GM04504 (cell line): ENCODE measurements around the gene FLRT1.
A peak's percentile ranks its signal among the peaks of the same experiment; 100 is the strongest.

ENCODE experiments used
- DNase-seq: peaks from one replicate; pipeline ENCODE4 v3.0.0-alpha.2; 2012; ENCODE audit warnings: low read depth

The FLRT1 gene

DNA sequence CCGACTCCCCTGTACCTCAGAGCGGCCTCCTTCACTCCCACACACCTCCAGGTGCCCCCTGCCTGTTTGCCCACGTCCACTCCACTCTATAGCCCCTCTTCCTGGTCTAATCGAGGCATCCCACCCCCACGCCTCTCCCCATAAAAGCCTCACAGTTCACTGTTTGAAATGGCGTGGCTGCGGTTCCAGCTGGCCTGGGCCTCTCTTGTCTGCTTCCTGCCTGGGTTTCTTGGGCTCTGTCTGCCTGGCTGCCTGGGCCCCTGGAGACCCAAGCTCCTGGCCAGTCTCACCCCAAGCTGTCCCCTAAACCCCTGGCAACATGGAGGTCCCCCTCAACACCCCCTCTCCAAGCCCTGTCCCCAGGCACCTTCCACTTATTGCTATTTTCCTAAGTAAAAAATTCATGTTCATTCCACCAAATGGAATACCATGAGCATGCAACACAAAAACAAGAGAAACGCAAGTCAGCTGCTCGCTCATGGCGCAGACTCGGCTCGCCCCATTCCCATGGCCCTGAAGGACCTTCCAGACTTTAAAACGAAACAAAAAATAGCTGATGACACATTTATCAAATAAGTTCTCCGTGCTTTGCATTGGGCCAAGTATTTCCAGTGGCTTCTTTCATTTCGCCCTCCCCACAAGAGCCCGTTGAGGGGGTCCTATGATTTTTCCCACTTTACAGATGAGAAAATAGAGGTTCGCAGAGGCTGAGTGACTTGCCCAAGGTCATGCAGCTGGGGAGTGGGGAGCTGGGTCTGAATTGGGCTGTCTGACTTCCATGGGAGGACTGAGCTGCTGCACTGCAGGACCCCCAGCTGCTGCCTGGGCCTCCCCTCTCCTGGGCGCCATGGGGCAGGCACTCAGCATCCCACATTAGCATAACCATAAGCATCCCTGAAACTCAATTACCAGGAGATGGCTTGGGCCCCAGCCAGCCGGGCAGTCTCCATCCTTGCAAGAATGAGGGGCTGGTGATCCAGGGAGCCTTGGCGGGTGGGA lies 11.7 kb upstream of the FLRT1 start:
- DNase-seq, result no peak

DNA sequence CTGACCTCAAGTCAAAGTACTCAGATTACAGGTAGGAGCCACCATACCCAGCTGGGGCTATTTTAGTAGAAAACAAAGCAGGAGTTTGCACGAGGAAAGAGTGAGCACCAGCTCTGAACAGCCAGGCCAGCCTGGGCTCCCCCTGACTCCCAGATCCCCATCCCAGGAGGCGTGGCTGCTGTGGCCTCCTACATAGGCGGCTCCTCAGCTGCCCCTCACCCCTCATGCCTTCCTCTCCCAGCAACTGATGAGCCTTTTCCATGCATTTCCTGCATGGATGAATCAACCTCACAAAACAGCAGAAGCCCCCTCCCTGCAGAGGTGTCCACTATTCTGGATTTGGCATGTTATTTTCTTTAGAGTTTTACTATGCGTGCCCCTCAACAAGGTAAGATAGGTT lies 10.5 kb upstream of the FLRT1 start:
- DNase-seq, result no peak

DNA sequence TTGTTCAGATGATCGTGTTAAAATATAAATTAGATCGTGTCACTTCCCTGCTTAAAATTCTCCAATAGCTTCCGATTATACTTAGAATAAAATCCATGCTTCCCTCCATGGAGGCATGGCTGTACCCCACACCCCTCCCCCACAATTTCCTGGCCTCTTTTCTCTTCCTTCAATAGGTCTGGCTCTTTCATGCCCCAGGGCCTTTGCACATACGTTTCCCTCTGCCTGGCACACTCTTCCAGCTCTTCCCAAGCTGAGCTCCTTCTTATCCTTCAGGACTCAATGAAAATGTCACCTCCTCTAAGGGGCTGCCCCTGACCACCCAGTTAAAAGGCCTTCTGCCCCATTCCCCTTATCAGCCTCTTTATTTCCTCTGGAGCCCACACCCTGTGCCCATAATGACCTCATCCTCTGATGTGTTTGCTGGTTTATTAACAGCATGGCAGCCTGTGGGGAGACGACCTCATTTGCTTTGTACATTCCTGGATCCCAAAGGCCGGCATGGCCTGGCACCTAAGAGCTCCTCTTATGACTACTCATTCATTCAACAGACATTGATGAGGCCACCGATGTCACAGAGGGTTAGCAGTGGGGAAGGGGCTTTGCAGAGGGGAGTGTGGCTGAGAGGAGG lies 9.0 kb upstream of the FLRT1 start:
- no peak for DNase-seq

DNA sequence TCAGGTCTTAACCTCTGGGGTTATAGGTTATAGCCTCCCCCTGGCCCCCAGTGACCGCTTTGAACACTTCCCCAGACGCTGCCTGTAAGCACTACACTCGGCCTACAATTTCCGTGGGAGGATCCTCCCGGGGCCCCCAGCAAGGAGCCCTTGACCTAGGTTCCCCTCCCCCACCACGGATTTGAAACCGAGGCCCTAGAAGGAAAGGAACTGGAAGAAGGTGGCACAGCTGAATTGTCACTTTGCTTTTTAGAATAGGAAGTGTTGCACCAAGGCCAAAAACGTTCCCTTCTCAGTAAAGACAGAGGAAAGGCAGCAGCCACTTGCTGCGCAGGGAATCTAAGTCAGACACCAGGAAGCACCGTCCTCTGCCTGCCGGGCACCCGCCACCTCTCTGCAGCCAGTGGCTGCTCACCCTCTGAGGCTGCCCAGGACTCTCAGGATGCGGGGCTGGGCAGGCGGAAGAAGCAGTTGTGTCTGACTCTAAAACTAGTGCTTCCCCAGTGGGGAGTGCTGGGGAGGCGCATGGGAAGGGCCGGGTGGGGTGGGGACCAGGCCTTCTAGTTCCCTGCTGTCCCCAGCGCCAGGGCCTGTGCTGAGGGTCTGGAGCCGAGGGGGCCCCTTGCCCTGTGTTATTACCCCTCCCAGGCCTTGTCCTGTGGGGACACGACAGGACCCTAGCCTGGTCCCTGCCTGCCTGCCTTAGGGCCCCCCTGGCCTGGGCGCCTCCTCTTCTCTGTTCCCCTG lies 7.9 kb upstream of the FLRT1 start:
- no peak for DNase-seq

DNA sequence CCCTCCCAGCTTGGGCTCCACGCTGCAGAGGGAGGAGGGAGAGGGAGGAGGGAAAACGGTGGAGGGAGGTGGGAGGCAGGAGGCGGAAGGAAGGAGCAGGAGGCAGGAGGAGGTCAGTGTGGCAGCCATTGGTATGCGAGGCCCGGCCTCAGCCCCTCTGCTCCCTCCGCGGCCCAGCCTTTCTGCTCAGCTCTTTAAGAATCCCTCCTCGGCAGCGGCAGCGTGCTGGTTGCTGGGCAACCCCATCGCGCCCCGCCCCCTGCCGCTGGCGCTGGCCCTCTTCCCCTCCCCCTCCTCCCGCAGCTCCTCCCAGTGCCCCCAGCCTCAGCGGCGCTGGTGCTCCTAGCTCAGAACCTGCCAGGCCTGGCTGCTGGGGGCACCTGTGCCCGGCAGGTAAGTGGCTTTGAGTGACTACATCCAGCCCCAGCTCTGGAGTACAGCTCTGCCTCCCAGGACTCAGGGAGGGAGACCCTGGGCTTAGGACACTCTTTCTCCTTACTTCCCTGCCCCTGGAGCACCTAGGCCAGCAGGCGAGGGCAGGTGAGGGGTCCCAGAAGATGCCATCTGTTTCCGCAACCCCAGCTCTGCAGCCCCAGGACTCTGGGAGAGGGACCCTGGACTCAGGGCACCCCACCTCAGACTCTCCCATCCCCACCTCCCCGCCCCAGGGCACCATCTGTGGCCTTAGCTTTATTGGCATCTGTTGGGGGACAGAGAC lies 7.2 kb upstream of the FLRT1 start:
- no peak for DNase-seq

DNA sequence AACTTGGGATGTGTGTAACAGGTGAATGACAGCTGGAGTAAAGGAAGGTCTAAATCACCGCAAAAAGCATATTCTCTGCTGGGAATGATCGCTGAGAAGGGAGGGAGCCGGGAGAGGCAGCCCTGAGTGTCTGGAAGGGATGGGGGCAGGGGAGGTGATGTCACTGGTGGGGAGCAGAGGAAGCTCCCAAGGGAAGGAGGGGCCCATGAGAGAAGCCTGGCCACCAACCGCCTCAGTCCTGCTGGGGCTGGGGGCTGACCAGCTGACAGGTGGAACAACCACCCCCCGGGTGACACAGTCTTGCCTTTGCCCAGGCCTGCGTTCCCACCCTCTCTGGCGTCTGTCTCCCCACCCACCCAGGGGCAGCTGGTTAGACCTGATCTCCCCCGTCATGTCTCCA lies 6.0 kb upstream of the FLRT1 start:
- no peak for DNase-seq

DNA sequence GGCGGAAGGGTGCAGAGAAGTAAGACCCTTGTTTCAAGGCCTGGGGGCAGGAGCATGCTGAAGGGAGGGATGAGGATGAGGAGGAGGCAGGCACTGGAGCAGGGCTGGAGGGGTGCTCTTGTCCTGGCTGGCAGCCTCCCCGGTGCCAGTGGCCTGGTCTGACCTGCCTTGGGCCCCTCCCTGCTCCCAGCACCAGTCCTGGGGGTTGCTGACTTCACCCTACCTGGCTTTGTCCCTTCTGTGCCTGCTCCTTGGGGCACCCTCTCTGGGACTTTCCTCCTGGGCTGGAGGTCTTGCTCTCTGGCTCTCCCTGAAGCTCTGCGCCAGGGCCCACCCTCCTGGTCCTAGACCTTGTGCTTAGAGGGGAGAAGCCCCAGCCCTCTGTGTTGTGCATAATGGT lies 4.7 kb upstream of the FLRT1 start:
- no peak for DNase-seq

DNA sequence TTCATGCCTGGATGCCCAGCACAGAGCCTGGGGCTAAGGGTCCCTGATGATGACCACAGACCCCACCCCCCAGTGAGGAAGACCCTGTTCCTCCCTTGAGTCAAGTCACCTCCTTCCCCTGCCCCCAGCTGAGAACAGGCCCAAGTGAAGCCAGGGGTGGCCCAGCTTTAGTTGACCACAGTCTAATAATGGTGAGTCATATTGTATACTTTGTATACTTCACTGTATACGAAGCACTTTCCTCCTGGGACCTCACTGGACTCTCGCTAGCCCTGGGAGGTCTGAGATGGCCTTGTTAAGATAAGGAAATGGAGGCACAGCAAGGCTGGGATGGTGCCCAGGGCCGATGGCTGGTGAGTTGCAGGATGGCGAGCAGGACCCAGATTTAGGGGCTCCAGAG lies 3.7 kb upstream of the FLRT1 start:
- no peak for DNase-seq

DNA sequence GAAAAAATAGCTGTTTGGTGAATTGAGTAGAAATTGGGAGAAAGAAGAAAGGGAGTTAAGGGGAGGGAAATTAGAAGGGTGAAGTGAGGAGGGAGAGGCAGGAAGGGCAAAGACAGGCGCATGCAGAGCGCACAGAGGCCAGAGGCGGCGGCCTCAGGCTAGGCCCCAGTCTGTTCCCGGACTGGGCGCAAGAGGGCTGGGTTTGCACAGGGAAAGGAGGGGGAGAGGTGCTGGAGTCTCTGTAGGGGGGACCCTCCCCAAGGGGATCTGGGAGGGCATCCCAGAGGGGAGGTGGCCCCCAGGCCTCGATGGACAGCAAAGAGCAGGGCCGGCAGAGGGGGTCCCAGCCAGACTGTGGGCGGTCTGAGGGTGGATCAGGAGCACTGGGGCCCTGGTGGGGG lies 1.3 kb upstream of the FLRT1 start:
- no peak for DNase-seq

DNA sequence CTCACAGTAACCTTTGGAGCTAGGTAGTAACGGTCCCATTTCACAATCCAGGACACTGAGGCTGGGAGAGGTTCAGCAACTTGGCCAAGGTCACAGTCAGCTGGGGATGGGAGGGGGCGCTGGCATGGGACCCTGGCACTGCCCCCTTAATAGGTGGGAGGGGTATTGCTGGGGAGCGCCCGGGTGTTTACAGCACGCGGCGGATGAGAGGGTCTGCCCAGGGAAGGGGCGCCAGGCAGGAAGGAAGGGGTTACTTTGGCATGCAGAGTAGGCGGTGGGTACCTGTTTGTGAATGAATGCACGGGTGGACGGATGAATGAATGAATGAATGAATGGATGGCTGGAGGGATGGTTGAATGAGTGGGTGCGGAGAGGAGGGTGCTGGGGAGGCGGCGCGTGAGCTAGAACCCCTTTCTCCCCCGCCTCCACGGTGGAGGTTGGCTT lies 628 bp upstream of the FLRT1 start:
- DNase-seq, result no peak

DNA sequence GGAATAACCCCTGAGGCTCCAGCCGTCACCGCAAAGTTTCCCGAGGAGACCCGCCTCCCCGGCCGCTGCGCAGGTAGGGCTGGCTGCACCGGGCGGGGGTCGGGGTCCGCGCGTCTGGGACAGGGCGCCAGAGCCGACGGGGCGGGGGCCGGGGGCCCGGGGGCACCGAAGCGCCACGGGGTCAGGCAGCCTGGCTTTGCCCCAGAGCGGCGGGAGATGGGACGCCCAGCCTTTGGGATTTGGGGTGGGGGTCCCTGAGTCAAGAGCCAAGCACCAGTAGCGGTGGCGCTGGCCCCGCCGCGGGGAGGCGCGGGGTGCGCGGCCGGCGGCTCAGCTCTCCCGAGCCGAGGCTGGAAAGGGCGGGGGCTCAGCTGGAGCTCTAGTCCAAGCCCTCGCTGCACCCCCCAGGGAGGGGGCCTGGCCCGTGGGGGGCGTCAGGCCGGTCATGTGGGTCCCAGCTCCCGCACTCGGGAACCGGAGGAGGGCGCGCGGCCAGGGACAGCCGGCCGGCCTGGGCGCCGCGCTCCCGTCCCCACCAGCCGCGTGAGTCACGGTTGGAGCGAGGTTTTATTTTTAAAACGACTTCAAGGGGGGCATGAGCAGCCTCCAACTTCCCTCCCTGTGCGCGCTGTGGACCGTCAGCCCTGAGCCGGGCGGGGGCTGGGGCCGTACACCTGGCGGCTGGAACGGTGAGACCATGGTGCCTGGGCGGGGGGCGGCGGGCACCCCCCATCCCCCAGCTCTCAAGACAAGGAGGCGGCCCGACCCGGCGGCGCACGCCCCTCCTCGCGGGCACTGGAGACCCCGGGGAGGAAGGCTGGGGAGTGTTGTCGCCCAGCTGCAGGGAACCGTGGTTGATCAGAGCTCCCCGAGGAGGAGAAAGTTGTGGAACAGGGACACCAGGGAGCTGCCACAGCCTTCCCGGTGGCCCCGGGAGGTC lies 626 bp downstream of the FLRT1 start:
- DNase-seq, result peak; percentile 13

DNA sequence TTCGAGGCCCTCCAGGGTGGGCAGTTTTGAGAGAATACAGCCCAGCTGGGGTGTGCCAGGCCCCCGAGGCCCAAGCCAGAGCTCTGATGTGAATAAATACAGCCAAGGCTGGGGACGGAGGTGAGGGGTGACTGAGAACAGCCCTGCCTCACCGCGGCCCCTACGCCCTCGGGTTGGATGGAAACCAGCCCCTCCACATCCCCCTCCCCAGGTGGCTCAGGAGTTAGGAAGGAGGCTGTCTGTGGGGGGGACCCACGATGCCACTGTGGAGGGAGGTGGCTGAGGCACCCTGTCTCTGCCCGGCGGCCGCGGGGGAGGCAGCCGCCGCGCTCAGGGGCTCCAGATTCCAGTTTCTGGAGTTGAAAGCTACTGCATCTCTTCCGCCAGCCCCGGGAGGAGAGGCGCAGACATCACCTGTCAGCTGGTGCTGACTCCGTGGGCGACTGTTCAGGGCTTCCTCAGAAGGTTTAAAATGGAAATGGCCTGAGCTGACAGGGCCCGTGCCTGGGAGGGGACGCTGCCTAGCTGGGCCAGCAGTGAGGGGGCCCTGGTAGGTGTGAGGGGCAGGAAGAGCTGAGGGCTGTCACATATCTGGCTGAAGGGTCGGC lies 1.4 kb downstream of the FLRT1 start:
- no peak for DNase-seq

DNA sequence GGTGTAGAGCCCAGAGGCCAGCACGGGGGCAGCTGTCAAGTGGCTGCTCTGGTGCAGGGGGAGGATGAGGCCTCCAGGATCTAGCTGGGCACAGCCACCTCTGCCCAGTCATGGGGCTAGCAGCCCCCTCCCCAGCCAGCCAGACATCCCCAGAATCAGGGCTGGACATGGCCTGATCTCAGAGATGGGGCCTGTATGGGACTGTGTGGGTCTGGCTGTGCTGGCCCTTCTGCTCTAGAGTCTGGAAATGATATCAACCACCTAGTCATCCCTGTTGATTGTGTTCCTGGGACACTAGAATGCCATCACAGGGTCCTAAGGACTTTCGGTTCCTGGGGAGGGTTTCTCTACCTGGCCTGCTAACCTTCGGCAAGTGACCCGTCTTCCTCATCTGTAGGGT lies 2.8 kb downstream of the FLRT1 start:
- no peak for DNase-seq

DNA sequence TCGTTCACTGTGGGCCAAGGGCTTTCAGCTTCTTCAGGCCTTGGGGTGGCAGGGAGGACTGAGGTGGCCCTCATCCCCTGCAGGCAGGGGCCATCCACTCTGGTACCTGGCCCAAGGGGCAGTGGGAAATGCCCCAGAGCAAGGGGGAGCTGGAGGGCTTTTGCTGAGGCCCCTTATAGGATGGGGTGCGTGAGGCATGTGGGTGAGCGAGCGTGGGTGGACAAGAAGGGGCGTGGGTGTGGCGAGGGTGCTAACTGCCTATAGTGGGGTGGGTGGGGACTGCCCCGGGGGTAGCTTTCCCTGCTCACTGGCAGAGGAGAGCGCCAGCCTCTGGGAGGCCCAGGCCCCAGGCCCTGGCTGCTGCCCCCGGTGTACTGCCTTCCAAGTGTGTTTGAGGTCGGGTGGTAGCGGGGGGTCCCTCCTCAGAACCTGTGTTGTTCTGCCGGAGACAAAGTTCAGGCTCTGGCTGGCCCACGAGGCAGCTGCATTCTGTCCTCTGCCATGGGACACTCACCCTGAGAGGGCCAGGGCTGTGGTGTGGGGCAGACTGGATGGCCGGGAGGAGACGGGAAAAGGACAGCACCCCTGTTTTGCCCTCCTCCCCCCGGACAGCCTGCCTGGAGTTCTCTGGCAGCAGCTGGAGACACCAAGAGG lies 3.4 kb downstream of the FLRT1 start:
- no peak for DNase-seq

DNA sequence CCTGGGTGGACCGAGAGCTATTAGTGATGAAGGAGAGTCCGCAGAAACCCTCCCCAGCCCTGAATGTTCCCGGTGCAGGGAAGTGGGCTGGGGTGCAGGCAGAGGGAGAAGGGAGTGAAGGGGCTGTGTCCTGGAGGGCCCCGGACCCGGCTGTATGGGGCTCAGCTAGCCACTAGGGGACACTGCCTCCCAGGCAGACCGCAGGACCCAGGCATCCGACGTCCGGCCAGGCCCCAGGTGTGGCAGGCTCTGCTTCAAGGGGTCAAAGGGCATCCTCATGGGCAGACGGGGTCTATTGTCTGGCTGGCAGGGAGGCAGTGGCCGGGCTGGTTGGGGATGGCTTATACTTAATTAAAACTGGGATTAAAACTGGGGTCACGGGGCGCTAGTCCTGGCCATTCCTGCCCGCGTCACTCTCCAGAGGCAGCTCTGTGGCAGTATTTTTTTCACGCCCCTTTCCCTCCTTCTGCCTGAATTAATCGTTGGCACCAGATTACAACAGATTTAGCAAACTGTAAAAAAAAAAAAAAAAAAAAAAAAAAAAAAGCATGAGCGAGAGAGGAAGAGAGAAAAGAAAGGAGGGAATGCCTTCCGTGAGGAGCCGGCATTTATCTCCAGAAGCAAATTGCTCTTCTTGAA lies 5.1 kb downstream of the FLRT1 start:
- no peak for DNase-seq

DNA sequence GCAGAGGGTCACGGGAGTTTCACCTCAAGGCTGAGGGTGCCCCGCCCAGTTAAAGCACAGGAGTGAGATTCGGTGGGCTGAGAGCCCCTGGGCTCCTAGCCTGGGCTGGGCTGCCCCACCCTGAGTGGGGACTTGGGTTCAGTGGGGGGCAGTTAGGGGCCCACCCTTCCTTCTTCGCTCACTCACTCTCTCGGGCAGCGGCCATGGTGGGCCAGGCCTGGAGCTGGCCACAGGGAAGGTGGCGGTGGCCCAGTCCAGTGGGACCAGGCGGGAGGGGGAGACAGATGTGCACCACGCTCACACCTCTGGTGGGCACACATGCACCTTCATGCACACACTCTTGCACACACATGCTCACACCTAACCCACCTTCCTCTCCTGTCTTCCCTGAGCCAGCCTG lies 6.1 kb downstream of the FLRT1 start:
- DNase-seq, result no peak

DNA sequence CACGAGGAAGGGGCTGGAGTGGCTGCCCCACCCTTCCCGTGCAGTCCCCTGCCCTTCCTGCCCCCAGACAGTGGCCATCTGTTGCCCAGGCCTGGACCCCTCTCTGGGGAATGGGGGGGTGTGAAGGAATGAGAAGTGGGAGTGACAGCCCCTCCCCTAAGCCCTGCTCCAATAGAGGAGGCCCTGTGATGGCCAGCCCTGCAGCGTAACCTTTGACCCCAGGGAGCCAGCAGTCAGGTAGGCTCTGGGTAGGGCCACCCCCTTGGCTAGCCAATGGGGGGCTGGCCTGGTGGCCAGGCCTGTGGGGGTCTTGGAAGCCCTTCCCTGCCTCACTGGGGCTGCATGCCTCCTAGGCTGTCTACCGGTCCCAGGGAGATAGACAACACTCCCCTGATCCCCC lies 6.6 kb downstream of the FLRT1 start:
- no peak for DNase-seq

DNA sequence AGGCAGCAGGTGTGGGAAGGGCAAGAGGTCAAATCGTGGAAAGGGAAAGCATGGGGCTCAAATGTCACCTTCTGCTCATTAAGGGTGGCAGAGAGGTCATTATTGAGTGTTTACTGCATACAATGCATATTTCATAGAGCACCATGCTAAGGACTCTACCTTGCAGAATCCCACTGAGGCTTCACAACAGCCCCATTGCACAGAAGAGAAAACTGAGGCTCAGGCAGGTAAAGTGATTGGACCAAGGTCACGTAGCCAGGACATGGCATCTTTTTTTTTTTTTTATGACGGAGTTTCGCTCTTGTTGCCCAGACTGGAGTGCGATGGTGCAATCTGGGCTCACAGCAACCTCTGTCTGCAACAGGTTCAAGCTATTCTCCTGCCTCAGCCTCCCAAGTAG lies 7.8 kb downstream of the FLRT1 start:
- no peak for DNase-seq

DNA sequence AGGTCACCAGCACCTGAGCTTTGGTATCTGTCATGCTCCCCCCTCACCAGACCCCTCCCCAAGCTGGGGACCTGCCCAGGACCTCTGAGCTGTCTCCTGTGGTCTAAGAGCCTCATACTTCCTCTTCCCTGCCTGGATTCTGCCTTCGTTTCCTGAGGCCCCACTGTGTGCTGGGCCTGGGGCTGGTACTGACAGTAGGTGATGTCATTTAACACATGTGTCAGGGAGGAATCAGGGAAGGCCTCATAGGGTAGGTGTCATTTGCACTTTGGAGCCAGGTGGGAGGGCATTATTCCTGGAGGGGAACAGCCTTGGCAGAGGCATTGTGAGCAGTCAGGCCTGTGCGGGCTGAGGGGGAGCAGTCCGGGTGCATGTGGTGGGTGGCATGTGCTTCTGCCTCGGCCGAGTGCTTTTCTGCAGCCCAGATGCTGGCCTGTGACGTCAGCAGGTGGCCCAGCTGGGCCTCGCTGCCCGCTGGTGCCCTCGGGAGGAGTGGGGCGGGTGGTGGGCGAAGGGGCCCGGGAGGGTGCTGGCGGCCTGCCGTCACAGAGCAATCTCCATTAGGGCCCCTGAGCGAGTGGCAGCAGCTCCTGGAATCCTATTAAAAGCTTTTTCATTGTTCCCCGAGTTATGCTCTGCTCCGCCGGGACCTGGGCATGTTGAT lies 9.1 kb downstream of the FLRT1 start:
- DNase-seq, result no peak
